ENCODE results near the gene IZUMO1.
A peak's percentile ranks its signal among the peaks of the same experiment; 100 is the strongest.

DNA sequence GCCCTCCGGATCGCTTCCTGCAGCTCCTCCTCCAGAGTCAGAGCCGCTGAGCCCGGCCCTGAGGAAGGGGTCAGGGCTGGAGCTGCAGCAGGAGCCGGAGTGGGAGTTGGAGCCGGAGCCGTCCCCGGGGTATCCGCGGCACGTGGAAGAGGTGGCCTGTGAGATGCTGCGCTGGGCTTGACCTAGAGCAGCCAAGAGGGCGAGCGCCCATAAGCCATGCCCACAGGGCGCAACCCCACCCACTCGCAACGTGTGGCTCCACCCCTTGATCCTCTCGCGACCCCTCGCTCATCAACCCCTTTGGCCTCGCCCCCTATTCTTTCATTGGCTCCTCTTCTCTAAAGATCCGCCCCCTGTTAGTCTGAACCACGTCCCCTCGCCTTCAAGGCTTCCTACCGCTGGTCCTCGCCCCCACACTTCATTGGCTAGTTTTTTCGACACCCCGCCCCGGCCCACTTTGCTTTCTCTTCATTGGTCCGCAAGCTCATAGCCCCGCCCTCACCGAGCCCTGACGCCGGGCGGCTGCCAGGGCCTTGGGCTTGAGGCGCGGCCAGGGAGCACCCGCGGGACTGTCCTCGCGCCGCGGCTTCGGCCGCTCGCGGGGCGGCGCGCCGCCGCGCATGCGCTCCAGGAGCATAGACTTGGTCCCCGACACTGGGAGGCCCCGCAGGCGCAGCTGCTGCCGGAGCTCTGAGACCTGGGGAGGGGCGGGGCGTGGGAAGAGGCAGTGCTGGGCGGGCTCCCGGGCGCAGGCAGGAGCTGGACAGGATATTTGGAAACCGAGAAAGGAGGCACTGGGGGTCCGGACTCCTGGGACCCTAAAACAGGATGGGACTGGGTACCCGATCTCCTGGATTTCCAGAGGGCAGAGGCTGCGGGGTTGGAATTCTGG, 32.6 kb downstream of the IZUMO1 start:
- TF ChIP-seq, protein P1, sequence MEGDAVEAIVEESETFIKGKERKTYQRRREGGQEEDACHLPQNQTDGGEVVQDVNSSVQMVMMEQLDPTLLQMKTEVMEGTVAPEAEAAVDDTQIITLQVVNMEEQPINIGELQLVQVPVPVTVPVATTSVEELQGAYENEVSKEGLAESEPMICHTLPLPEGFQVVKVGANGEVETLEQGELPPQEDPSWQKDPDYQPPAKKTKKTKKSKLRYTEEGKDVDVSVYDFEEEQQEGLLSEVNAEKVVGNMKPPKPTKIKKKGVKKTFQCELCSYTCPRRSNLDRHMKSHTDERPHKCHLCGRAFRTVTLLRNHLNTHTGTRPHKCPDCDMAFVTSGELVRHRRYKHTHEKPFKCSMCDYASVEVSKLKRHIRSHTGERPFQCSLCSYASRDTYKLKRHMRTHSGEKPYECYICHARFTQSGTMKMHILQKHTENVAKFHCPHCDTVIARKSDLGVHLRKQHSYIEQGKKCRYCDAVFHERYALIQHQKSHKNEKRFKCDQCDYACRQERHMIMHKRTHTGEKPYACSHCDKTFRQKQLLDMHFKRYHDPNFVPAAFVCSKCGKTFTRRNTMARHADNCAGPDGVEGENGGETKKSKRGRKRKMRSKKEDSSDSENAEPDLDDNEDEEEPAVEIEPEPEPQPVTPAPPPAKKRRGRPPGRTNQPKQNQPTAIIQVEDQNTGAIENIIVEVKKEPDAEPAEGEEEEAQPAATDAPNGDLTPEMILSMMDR (IDR thresholded peaks at IDR 0.05 in 4 of 5, conservative IDR thresholded peaks at IDR 0.05 in 1 of 5), result no peak
- peak; percentile 60 to 73 for TF ChIP-seq POLR2A (IDR thresholded peaks at IDR 0.05)

All from gastrocnemius medialis (tissue), 4 donors.